ENCODE measurements around the gene KCNG2.

- TF ChIP-seq CTCF (conservative IDR thresholded peaks at IDR 0.05; ENCODE audit: low read length): no peak
- no peak for TF ChIP-seq EZH2phosphoT487 (IDR thresholded peaks at IDR 0.05; ENCODE audit: borderline replicate concordance)
Observed at GRCh38 chr18:79784965-79785770, 12.6 kb upstream of the KCNG2 start.

Measured in Loucy (cell line).